ENCODE results near the gene PLCG1.

Gene PLCG1

DNA sequence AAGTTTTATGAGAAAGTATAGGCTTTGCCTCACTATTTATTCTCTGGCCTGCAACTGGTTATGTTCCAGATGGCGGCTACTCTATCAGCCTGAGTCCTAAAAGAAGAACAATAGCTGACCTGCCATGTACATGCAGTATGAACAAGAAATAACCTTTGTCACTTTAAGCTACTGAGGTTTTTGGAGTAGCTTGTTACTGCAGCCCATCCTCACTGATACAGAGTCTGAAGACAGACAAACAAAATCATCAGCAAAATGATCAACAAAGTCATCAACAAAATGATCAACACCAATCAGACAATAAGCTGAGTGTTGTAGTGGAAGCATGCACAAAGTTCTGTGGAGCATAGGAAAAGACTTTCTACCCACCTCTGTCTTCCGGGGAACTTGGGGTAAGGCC, 82.5 kb downstream of the PLCG1 start:
- Histone ChIP-seq H3K36me3 (ENCODE audit: control insufficient read depth, low read length) (no peaks in the 10 kb centered on the region), H3K4me3 (ENCODE audit: low read length) (no peak overlapping the region), H4K20me1 (ENCODE audit: control insufficient read depth, insufficient read depth, low read depth, low read length) (no peaks in the 10 kb centered on the region), H3K79me2 (ENCODE audit: control insufficient read depth, low read length) (no peaks in the 10 kb centered on the region), H3K9me3 (ENCODE audit: control insufficient read depth, insufficient read depth, low read length) (no peaks in the 10 kb centered on the region), H3K9me2 (replicated peaks; ENCODE audit: control insufficient read depth, low read length) (no peaks in the 10 kb centered on the region), H3K27me3 (ENCODE audit: control insufficient read depth, low read length) (no peaks in the 10 kb centered on the region), H3K4me1 (ENCODE audit: control insufficient read depth, low read length) (no peaks in the 10 kb centered on the region), H3F3A (ENCODE audit: control insufficient read depth, insufficient read depth) (no peaks in the 10 kb centered on the region), H3K27ac (ENCODE audit: low read depth, low read length) (no peak overlapping the region), H3K4me2 (ENCODE audit: low read length) (no peak overlapping the region)
- TF ChIP-seq, protein P1, sequence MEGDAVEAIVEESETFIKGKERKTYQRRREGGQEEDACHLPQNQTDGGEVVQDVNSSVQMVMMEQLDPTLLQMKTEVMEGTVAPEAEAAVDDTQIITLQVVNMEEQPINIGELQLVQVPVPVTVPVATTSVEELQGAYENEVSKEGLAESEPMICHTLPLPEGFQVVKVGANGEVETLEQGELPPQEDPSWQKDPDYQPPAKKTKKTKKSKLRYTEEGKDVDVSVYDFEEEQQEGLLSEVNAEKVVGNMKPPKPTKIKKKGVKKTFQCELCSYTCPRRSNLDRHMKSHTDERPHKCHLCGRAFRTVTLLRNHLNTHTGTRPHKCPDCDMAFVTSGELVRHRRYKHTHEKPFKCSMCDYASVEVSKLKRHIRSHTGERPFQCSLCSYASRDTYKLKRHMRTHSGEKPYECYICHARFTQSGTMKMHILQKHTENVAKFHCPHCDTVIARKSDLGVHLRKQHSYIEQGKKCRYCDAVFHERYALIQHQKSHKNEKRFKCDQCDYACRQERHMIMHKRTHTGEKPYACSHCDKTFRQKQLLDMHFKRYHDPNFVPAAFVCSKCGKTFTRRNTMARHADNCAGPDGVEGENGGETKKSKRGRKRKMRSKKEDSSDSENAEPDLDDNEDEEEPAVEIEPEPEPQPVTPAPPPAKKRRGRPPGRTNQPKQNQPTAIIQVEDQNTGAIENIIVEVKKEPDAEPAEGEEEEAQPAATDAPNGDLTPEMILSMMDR (IDR thresholded peaks at IDR 0.05; ENCODE audit: low read depth, low read length, poor library complexity, severe bottlenecking), result no peak
- TF ChIP-seq EZH2phosphoT487 (IDR thresholded peaks at IDR 0.05; ENCODE audit: borderline replicate concordance, low read length), result no peak

DNA sequence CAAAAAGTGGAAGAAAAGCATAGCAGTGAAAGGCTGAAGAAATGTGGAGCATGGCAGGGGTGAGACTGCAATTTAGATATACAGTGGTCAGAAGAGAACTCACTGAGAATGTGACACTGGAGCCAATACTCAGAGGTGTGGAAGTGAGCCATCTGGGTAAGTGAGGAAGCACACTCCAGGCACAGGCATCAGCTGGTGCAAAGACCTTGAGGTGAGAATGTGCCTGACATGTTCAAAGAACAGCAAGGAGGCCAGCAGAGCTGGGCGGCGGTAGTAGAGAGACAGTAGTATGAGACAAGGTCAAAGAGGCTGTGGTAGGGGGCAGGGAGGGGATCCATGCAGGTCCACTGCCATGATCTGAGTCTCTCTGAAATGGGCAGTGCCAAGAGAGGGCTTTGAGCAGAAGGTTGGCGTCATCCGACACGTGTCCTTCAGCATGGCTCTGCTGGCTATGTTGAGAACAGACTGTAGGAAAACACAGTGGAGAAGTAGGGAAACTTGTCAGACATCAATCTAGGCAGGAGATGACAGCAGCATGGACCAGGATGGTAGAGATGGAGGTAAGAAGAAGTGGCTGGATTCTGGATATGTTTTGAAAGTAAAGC, 84.4 kb downstream of the PLCG1 start:
- Histone ChIP-seq H3F3A (ENCODE audit: control insufficient read depth, insufficient read depth) (no peaks in the 10 kb centered on the region), H3K9me2 (replicated peaks; ENCODE audit: control insufficient read depth, low read length) (no peaks in the 10 kb centered on the region), H4K20me1 (ENCODE audit: control insufficient read depth, insufficient read depth, low read depth, low read length) (no peaks in the 10 kb centered on the region), H3K4me3 (ENCODE audit: low read length) (no peak overlapping the region), H3K27ac (ENCODE audit: low read depth, low read length) (no peak overlapping the region), H3K79me2 (ENCODE audit: control insufficient read depth, low read length) (no peaks in the 10 kb centered on the region), H3K4me1 (ENCODE audit: control insufficient read depth, low read length) (no peaks in the 10 kb centered on the region), H3K36me3 (ENCODE audit: control insufficient read depth, low read length) (no peaks in the 10 kb centered on the region), H3K9me3 (ENCODE audit: control insufficient read depth, insufficient read depth, low read length) (no peaks in the 10 kb centered on the region), H3K27me3 (ENCODE audit: control insufficient read depth, low read length) (no peaks in the 10 kb centered on the region), H3K4me2 (ENCODE audit: low read length) (no peak overlapping the region)
- TF ChIP-seq, protein P1 (IDR thresholded peaks at IDR 0.05; ENCODE audit: low read depth, low read length, poor library complexity, severe bottlenecking), result no peak
- TF ChIP-seq EZH2phosphoT487 (IDR thresholded peaks at IDR 0.05; ENCODE audit: borderline replicate concordance, low read length), result no peak

DNA sequence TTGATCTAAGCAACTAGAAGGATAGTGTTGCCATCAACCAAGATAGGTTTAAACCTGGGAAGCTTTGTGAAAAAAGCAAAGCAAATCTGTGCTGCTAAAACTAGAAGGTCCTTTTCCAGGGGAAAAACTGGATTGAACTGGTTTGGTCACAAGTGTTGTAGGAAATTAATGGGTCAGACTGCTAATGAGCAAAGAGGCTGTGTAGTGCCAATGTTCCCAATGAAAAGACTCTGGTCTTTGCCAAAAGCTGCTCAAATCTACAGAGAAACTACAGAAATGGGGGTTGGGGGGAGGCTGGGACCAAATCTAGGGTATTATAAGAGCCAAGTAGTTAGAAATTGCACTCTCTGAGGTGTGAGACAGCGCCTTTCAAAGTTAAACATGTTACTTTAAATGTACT, 85.0 kb downstream of the PLCG1 start:
- no peaks in the 10 kb centered on the region for H3F3A ChIP-seq (ENCODE audit: control insufficient read depth, insufficient read depth)
- H3K36me3 ChIP-seq (ENCODE audit: control insufficient read depth, low read length), result no peaks in the 10 kb centered on the region
- no peaks in the 10 kb centered on the region for H3K4me1 ChIP-seq (ENCODE audit: control insufficient read depth, low read length)
- no peak overlapping the region for H3K4me2 ChIP-seq (ENCODE audit: low read length)
- no peak for TF ChIP-seq EZH2phosphoT487 (IDR thresholded peaks at IDR 0.05; ENCODE audit: borderline replicate concordance, low read length)
- TF ChIP-seq, protein P1 (IDR thresholded peaks at IDR 0.05; ENCODE audit: low read depth, low read length, poor library complexity, severe bottlenecking), result no peak
- H3K9me2 ChIP-seq (replicated peaks; ENCODE audit: control insufficient read depth, low read length), result no peaks in the 10 kb centered on the region
- no peak overlapping the region for H3K4me3 ChIP-seq (ENCODE audit: low read length)
- H3K27ac ChIP-seq (ENCODE audit: low read depth, low read length), result no peak overlapping the region
- no peaks in the 10 kb centered on the region for H3K79me2 ChIP-seq (ENCODE audit: control insufficient read depth, low read length)
- H3K9me3 ChIP-seq (ENCODE audit: control insufficient read depth, insufficient read depth, low read length), result no peaks in the 10 kb centered on the region
- no peaks in the 10 kb centered on the region for H4K20me1 ChIP-seq (ENCODE audit: control insufficient read depth, insufficient read depth, low read depth, low read length)
- no peaks in the 10 kb centered on the region for H3K27me3 ChIP-seq (ENCODE audit: control insufficient read depth, low read length)

Measured in DOHH2 (cell line).